Panc1 (cell line): ENCODE results near the gene HDAC7. TPM values are rescaled to one million over a fixed set of nuclear protein-coding genes. Genes with fewer than 3 reads are reported as not detected.

Experiments used
- ATAC-seq: fragments of 200-7000 bp; cut with Tn5 transposase; 2 replicates; pipeline ENCODE4 v1.9.1; 2020; ENCODE audit warnings: mild to moderate bottlenecking, moderate library complexity
- BruUV-seq: library from RNA; stranded (reverse); fragments of 400-500 nt; replicated peaks from 2 replicates; lab custom pipeline; 2021; lab: Mats Ljungman, UMichigan
- CTCF ChIA-PET: fragments of 300-600 bp; sonication (Branson Sonifier 250); formaldehyde crosslinking; loops from one replicate; lab custom pipeline; 2022; ENCODE audit warnings: antibody characterized with exemption; lab: Charles Lee
- POLR2A ChIA-PET: fragments of 300-600 bp; sonication (Branson Sonifier 250); formaldehyde crosslinking; loops from one replicate; lab custom pipeline; 2022; ENCODE audit warnings: antibody characterized with exemption; lab: Charles Lee
- DNase-seq: peaks from one replicate; pipeline ENCODE4 v3.0.0-alpha.2; 2010; ENCODE audit warnings: low read depth, low spot score
- H3K27ac ChIP-seq: 2 replicates; pipeline ENCODE4 v1.5.1; 2011; ENCODE audit warnings: mild to moderate bottlenecking, low read length, inconsistent platforms
- H3K27me3 ChIP-seq: fragments of 200-500 bp; sonication (Bioruptor generic); 2 replicates; pipeline ENCODE4 v1.6.0; 2014; ENCODE audit warnings: low read length, inconsistent platforms; ENCODE audit not compliant: control insufficient read depth, insufficient read depth
- H3K36me3 ChIP-seq: fragments of 200-500 bp; sonication (Bioruptor generic); 2 replicates; pipeline ENCODE4 v1.5.1; 2014; ENCODE audit warnings: inconsistent platforms, mild to moderate bottlenecking, low read length, moderate library complexity; ENCODE audit not compliant: control insufficient read depth, insufficient read depth
- H3K4me1 ChIP-seq: 2 replicates; pipeline ENCODE4 v1.5.1; 2011; ENCODE audit warnings: inconsistent platforms, mild to moderate bottlenecking, low read length, moderate library complexity; ENCODE audit not compliant: control insufficient read depth, insufficient read depth
- H3K4me3 ChIP-seq, 2 experiments: 2 replicates each; pipeline ENCODE4 v1.5.1; 2011 to 2012; ENCODE audit warnings: low read depth in 2 of 2, low read length in 2 of 2, mild to moderate bottlenecking in 2 of 2, inconsistent platforms in 1 of 2, moderate library complexity in 1 of 2
- H3K9me3 ChIP-seq: fragments of 200-500 bp; sonication (Bioruptor generic); 2 replicates; pipeline ENCODE4 v1.5.1; 2014; ENCODE audit warnings: low read depth, mild to moderate bottlenecking, inconsistent platforms, low read length, moderate library complexity; ENCODE audit not compliant: control insufficient read depth, insufficient read depth
- CTCF ChIP-seq: fragments of 450-650 bp; IDR thresholded peaks from 2 replicates; pipeline ENCODE4 v1.5.1; 2017; ENCODE audit warnings: mild to moderate bottlenecking
- POLR2AphosphoS5 ChIP-seq: IDR thresholded peaks from 2 replicates; pipeline ENCODE4 v1.6.1; 2012; ENCODE audit warnings: mild to moderate bottlenecking, low read depth, low read length, moderate library complexity
- REST ChIP-seq, 2 experiments: IDR thresholded peaks; 2 replicates each; pipeline ENCODE4 v1.6.1; 2011 to 2012; ENCODE audit warnings: low read depth in 2 of 2, control low read depth in 1 of 2, low read length in 1 of 2, mild to moderate bottlenecking in 1 of 2, moderate library complexity in 1 of 2; ENCODE audit not compliant: insufficient read depth in 1 of 2
- SIN3A ChIP-seq: IDR thresholded peaks from 2 replicates; pipeline ENCODE4 v1.6.1; 2012; ENCODE audit warnings: low read depth, mild to moderate bottlenecking, low read length, moderate library complexity, borderline replicate concordance; ENCODE audit not compliant: insufficient read depth
- TCF7L2 ChIP-seq: IDR thresholded peaks from 2 replicates; pipeline ENCODE4 v1.6.1; 2011; ENCODE audit warnings: mild to moderate bottlenecking, low read depth, low read length, inconsistent platforms
- in situ Hi-C: cut with HindIII; loops from 2 replicates; pipeline ENCODE4 v1.10.0; 2016; ENCODE audit warnings: low sequenced_read_pairs, low pct_unique_long_range_greater_than_20kb
- intact Hi-C: fragments of 100-400 bp; cut with micrococcal nuclease; formaldehyde crosslinking; loops from one replicate; pipeline ENCODE4 v1.10.0; 2022; ENCODE audit not compliant: unreplicated experiment
- total RNA-seq: library from RNA; stranded (reverse); gene quantifications from one replicate; pipeline ENCODE4 v1.2.1, GENCODE V29; 2021; ENCODE audit not compliant: unreplicated experiment

Gene HDAC7
- total RNA-seq, 1 experiment from 2014 or later: 84.2 TPM

- Histone ChIP-seq H3K27ac (no peak overlapping the region), H3K4me3 (no peak overlapping the region), H3K36me3 (no peaks in the 10 kb centered on the region), H3K9me3 (no peaks in the 10 kb centered on the region), H3K4me1 (no peaks in the 10 kb centered on the region), H3K27me3 (no peaks in the 10 kb centered on the region)
- TF ChIP-seq TCF7L2: no peak
- no peak for TF ChIP-seq SIN3A
- no peak for TF ChIP-seq POLR2AphosphoS5
- TF ChIP-seq CTCF: no peak
- no peak for TF ChIP-seq REST (IDR thresholded peaks at IDR 0.05; ENCODE audit: insufficient read depth in 1 of 2, low read depth in 2 of 2, low read length in 1 of 2)
- intact Hi-C loops (no loop called here), in situ Hi-C loops (no loop called here)
- no peak for DNase-seq
- ChIA-PET CTCF (no interaction called here), POLR2A (no interaction called here)
- no TSS peak for BruUV-seq
- no peak for ATAC-seq
Measured at GRCh38 chr12:47852096-47852571, 32.4 kb upstream of the HDAC7 start.

GRCh38 chr12:47851303-47851952, 31.7 kb upstream of the HDAC7 start:
- intact Hi-C loops: no loop called here
- BruUV-seq: no TSS peak

More at GRCh38 chr12:47851303-47851952, 31.7 kb upstream of the HDAC7 start:
- Histone ChIP-seq H3K4me1 (no peaks in the 10 kb centered on the region), H3K36me3 (no peaks in the 10 kb centered on the region), H3K27ac (no peak overlapping the region), H3K4me3 (no peak overlapping the region), H3K9me3 (no peaks in the 10 kb centered on the region), H3K27me3 (no peaks in the 10 kb centered on the region)
- ChIA-PET CTCF (no interaction called here), POLR2A (no interaction called here)
- DNase-seq: no peak
- no peak for ATAC-seq
- TF ChIP-seq SIN3A (no peak), TCF7L2 (no peak), POLR2AphosphoS5 (no peak), REST (IDR thresholded peaks at IDR 0.05; ENCODE audit: insufficient read depth in 1 of 2, low read depth in 2 of 2, low read length in 1 of 2) (no peak), CTCF (no peak)
- in situ Hi-C loops: no loop called here
